ENCODE results near the gene GCN1. TPM values are rescaled to one million over a fixed set of nuclear protein-coding genes. Genes with fewer than 3 reads are reported as not detected.

Gene GCN1
- total RNA-seq, 1 experiment from 2014 or later: 117 TPM

GRCh38 chr12:120227233-120228040, 32.9 kb upstream of the GCN1 start:
- Mint-ChIP-seq H3K27ac (ENCODE audit: low read depth, unreplicated experiment) (peak overlapping the region; percentile 93), H3K9me3 (ENCODE audit: unreplicated experiment) (no peaks in the 10 kb centered on the region), H3K4me3 (ENCODE audit: unreplicated experiment) (no peak overlapping the region), H3K27me3 (ENCODE audit: insufficient read depth, unreplicated experiment) (no peaks in the 10 kb centered on the region), H3K4me1 (ENCODE audit: insufficient read depth, unreplicated experiment) (peaks cover 52% of the 10 kb centered on the region), H3K36me3 (ENCODE audit: insufficient read depth, unreplicated experiment) (peaks cover 70% of the 10 kb centered on the region)
- ChIA-PET CTCF (interaction anchor here (0.5 to 12.4 kb wide), 17 partner anchors 9 to 100 kb away, joined by 3 to 454 read pairs (median 5); partner anchors contain the start of genes PLA2G1B, PXN, RNU4-2 and RPLP0), POLR2A (interaction anchor here (0.5 to 17.7 kb wide), 10 partner anchors 13 to 319 kb away, joined by 3 to 549 read pairs (median 13); partner anchors contain the start of genes GCN1, PXN, RNU4-1 and RNU4-2)
- intact Hi-C loops (cut with micrococcal nuclease): loop anchor here (1.0 kb wide), 1 partner anchor 35 kb away; no protein-coding TSS in a partner anchor
- BruUV-seq (replicated peaks): no TSS peak
- TF ChIP-seq, protein P1, sequence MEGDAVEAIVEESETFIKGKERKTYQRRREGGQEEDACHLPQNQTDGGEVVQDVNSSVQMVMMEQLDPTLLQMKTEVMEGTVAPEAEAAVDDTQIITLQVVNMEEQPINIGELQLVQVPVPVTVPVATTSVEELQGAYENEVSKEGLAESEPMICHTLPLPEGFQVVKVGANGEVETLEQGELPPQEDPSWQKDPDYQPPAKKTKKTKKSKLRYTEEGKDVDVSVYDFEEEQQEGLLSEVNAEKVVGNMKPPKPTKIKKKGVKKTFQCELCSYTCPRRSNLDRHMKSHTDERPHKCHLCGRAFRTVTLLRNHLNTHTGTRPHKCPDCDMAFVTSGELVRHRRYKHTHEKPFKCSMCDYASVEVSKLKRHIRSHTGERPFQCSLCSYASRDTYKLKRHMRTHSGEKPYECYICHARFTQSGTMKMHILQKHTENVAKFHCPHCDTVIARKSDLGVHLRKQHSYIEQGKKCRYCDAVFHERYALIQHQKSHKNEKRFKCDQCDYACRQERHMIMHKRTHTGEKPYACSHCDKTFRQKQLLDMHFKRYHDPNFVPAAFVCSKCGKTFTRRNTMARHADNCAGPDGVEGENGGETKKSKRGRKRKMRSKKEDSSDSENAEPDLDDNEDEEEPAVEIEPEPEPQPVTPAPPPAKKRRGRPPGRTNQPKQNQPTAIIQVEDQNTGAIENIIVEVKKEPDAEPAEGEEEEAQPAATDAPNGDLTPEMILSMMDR (IDR thresholded peaks at IDR 0.05; ENCODE audit: unreplicated experiment): no peak
- no peak for DNase-seq (ENCODE audit: unreplicated experiment)

- TF ChIP-seq, protein P1 (IDR thresholded peaks at IDR 0.05; ENCODE audit: unreplicated experiment): peak; percentile 23
- Mint-ChIP-seq H3K27ac (ENCODE audit: low read depth, unreplicated experiment) (peak overlapping the region; percentile 93), H3K27me3 (ENCODE audit: insufficient read depth, unreplicated experiment) (no peaks in the 10 kb centered on the region), H3K36me3 (ENCODE audit: insufficient read depth, unreplicated experiment) (peaks cover 75% of the 10 kb centered on the region), H3K9me3 (ENCODE audit: unreplicated experiment) (no peaks in the 10 kb centered on the region), H3K4me1 (ENCODE audit: insufficient read depth, unreplicated experiment) (peaks cover 38% of the 10 kb centered on the region), H3K4me3 (ENCODE audit: unreplicated experiment) (peak overlapping the region; percentile 67)
- CTCF ChIA-PET: interaction anchor here (0.5 to 12.4 kb wide), 7 partner anchors 8 to 65 kb away, joined by 3 to 454 read pairs (median 5); partner anchors contain the start of genes PXN, RNU4-2 and RPLP0
- POLR2A ChIA-PET: interaction anchor here (1.1 to 17.7 kb wide), 6 partner anchors 12 to 66 kb away, joined by 4 to 549 read pairs (median 72); partner anchors contain the start of genes GCN1, PXN, RNU4-1 and RNU4-2
- peak; percentile 47 for DNase-seq (ENCODE audit: unreplicated experiment)
- intact Hi-C loops (cut with micrococcal nuclease): no loop called here
- BruUV-seq (replicated peaks): no TSS peak
Measured at GRCh38 chr12:120225852-120226640, 31.5 kb upstream of the GCN1 start.

DNA sequence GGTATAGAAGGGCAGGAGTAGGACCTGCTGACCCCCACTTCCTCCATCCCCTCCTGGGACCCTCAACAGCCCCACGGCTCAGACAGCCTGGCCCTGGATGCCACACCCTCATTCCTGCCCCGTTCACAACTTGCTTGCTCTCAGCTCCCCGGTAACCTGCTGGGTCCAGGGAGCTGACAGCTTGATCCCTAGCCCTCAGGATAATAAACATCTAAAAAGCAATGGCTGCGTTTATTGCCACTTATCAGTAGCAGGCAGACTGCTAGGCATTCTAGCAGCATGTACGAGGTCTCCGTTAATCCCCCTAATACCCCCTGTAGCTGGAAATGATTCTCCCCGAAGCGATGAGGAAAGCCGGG, 30.7 kb upstream of the GCN1 start:
- TF ChIP-seq, protein P1 (IDR thresholded peaks at IDR 0.05; ENCODE audit: unreplicated experiment): no peak
- DNase-seq (ENCODE audit: unreplicated experiment): no peak
- no peaks in the 10 kb centered on the region for H3K9me3 Mint-ChIP-seq (ENCODE audit: unreplicated experiment)
- H3K27me3 Mint-ChIP-seq (ENCODE audit: insufficient read depth, unreplicated experiment): no peaks in the 10 kb centered on the region
- POLR2A ChIA-PET: interaction anchor here (0.6 to 17.7 kb wide), 9 partner anchors 12 to 92 kb away, joined by 3 to 549 read pairs (median 4); partner anchors contain the start of genes GCN1, PXN, RNU4-1 and RNU4-2
- H3K4me1 Mint-ChIP-seq (ENCODE audit: insufficient read depth, unreplicated experiment): peaks cover 30% of the 10 kb centered on the region
- intact Hi-C loops (cut with micrococcal nuclease): no loop called here
- H3K4me3 Mint-ChIP-seq (ENCODE audit: unreplicated experiment): peak overlapping the region; percentile 67
- CTCF ChIA-PET: interaction anchor here (1.4 to 12.4 kb wide), 4 partner anchors 9 to 43 kb away, joined by 4 to 454 read pairs (median 211); partner anchors contain the start of genes PXN and RPLP0
- H3K36me3 Mint-ChIP-seq (ENCODE audit: insufficient read depth, unreplicated experiment): peaks cover 76% of the 10 kb centered on the region
- peak overlapping the region; percentile 93 for H3K27ac Mint-ChIP-seq (ENCODE audit: low read depth, unreplicated experiment)
- BruUV-seq (replicated peaks): no TSS peak
